DMS153 (cell line): Measurements from ENCODE around the gene SPINK7.
"Not testable (repeated sequence)": the region's sequence is repeated elsewhere in the genome, so short reads cannot be mapped to it uniquely, and the experiment has no call there.

Experiments used
- DNase-seq: peaks from one replicate; lab custom pipeline; 2025; lab: John Stamatoyannopoulos, UW

The SPINK7 gene

GRCh38 chr5:148312153-148312552 lies at the start of gene SPINK7:
Gene SPINK7 (plus strand): TSS chr5:148312423. CDS start chr5:148312484, 61 bp downstream.
- DNase-seq: no peak

DNA sequence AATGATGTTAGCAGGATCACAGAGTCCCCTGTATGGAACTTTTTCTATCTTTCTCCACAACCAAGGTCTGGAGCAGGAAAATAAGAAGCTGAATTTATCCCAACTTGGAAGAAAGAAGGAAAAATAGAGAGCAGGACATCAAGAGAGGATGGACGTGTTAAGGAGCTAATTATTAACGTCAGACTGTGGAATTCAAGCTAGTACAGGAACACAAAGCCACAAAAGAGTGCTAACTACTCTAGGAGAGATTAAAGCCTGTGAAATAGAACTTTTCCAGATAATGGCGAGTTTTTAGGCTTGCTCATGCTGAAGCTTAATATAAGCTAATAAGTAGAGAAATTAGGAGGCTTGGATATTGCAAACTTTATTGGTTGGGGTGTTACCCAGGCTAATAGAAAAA lies 44.3 kb upstream of the SPINK7 start:
- no peak for DNase-seq

GRCh38 chr5:148268566-148268965 lies 43.7 kb upstream of the SPINK7 start, which contains the start of gene SPINK13:
Gene SPINK13 (plus strand): TSS chr5:148268794. CDS start chr5:148270073, 1,279 bp downstream.
- DNase-seq: no peak

DNA sequence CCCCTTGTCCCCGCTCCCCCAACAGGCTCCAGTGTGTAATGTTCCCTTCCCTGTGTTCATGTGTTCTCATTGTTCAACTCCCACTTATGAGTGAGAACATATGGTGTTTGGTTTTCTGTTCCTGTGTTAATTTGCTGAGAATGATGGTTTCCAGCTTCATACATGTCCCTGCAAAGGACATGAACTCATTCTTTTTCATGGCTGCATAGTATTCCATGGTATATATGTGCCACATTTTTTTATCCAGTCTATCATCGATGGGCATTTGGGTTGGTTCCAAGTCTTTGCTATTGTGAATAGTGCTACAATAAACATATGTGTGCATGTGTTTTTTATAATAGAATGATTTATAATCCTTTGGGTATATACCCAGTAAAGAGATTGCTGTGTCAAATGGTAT lies 37.1 kb upstream of the SPINK7 start:
- DNase-seq: not testable (repeated sequence)

DNA sequence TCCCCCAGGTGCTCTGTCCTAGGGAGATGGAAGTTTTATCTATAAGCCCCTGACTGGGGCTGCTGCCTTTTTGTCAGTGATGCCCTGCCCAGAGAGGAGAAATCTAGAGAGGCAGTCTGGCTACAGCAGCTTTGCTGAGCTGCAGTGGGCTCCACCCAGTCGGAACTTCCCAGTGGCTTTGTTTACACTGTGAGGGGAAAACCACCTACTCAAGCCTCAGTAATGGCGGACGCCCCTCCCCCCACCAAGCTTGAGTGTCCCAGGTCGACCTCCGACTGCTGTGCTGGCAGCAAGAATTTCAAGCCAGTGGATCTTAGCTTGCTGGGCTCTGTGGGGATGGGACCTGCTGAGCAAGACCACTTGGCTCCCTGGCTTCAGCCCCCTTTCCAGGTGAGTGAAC lies 31.3 kb upstream of the SPINK7 start:
- DNase-seq: not testable (repeated sequence)

GRCh38 chr5:148281336-148281735 lies 30.9 kb upstream of the SPINK7 start:
- DNase-seq: not testable (repeated sequence)

DNA sequence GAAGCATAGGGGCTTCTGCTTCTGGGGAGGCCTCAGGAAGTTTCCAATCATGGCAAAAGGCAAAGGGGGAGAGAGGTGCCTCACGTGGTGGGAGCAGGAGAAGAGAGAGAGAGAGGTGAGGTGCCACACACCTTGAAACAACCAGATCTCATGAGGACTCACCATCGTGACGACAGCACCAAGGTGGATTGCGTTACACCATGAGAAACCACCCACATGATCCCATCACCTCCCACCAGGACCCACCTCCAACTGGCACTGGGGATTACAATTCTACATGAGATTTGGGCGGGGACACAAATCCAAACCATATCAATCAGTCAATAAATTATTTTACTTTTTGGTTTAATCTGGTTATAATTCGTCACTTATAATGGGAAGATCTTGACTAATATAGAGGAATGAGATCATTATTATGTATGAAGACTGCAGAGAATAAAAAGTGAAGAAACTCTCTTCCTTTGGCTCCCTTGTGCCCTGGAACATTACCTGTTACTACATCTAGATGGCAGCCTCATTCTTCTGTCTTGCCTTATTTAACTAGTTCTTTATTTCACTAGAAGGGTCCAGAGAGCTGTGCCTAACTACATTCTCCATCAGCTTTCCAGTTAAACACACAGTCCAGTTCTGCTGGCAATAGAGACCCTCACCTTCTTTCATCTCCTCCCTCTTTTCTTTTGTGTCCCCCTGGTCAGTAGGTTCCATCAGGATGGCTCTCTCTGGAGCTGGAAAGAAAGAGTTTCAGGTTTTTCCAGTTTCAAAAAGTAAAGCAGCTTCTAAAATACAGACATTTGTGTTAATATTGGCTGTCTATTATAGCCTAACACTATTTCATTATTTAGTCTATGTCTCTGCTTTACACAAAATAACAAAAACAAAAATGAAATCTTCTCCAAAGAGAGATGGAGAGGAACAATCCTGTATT lies 21.7 kb upstream of the SPINK7 start:
- no peak for DNase-seq

DNA sequence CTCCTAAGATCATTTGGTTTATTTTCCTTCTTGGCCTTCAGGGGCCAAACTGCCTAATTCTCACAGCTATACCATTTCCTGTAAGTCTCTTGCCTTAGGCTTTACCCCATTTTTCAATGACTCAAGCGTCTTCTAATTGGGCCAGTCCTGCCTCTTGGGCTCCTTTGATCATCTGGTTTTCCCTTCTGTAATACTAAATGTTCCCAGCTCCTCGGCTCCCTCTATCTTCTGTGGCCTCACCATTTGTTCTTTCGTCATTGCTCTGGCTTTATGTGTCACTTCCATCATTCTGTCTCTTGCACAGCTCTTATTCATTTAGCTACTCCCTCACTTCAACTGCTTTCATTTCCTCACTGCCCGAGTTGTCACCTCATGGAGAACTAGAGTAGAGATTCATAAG lies 14.5 kb upstream of the SPINK7 start:
- no peak for DNase-seq

- DNase-seq: no peak
Observed at GRCh38 chr5:148306446-148306845, 5.8 kb upstream of the SPINK7 start.

- DNase-seq: no peak
Observed at GRCh38 chr5:148309019-148309418, 3.2 kb upstream of the SPINK7 start.

DNA sequence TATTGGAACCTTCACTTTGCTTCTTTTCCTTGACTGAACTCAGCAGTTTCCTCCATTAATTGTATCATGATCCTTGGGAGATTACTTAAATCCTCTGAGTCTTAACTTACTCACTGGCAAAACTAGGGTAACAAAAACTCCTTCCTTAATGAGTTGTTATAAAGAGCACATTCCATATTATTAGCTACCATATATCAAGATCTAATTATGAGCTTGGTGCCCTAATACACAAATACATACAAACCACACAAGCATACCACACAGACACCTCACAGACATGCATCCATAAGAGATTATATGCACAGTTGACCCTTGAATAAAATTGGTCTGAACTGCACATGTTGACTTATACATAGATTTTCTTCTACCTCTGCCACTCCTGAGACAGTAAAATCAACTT lies 2.5 kb upstream of the SPINK7 start:
- no peak for DNase-seq

GRCh38 chr5:148311484-148311883 lies 739 bp upstream of the SPINK7 start:
- DNase-seq: no peak

DNA sequence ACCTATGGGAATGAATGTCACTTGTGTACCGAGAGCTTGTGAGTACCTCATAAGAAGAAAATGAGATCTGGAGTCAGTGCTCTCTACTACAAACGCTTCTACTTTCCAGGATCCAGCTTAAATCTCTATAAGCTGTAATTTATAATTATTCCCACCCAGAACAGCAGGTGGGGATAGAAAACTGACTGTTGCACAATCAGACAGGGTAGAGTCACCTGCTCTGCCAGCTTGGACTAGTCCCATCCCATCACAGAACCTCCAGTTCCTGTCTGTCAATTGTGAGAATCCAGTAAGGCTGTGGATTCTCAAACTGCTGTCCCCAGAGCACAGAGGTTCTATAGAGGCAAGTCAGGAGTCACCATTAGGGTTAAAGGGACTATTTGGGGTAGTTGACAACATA lies 2.0 kb downstream of the SPINK7 start:
- DNase-seq: no peak

GRCh38 chr5:148314731-148315130 lies 2.5 kb downstream of the SPINK7 start:
- DNase-seq: no peak

DNA sequence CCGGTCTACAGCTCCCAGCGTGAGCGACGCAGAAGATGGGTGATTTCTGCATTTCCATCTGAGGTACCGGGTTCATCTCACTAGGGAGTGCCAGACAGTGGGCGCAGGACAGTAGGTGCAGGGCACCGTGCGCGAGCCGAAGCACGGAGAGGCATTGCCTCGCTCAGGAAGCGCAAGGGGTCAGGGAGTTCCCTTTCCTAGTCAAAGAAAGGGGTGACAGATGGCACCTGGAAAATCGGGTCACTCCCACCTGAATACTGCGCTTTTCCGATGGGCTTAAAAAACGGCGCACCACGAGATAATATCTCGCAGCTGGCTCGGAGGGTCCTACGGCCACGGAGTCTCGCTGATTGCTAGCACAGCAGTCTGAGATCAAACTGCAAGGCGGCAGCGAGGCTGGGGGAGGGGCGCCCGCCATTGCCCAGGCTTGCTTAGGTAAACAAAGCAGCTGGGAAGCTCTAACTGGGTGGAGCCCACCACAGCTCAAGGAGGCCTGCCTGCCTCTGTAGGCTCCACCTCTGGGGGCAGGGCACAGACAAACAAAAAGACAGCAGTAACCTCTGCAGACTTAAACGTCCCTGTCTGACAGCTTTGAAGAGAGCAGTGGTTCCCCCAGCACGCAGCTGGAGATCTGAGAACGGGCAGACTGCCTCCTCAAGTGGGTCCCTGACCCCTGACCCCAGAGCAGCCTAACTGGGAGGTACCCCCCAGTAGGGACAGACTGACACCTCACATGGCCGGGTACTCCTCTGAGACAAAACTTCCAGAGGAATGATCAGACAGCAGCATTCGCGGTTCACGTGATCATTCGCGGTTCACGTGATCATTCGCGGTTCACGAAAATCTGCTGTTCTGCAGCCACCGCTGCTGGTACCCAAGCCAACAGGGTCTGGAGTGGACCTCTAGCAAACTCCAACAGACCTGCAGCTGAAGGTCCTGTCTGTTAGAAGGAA lies 8.1 kb downstream of the SPINK7 start:
- not testable (repeated sequence) for DNase-seq

DNA sequence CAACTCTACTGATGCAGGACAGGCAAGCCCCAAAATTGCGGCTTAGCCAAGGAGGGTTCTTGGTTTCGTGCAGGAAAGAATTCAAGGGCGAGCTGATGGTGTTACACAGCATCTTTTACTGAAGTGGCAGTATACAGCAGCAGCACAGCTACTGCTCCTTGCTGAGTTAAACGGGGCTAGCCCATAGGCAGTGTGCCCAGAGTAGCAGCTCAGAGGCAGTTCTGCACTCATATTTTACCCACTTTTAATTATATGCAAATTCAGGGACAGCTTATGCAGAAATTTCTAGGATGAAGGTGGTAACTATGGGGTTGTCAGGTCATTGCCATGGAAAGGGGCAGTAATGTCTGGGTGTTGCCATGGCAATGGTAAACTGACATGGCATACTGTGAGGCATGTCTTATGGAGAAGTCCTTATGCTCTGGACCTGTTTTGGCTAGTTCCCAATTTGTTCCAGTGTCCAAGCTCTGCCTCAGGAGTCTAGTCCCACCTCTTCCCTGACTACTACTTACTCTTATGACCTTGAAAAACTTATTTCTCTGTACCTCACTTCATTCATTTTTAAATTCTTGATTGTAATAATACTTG lies 21.1 kb downstream of the SPINK7 start:
- DNase-seq: no peak

DNA sequence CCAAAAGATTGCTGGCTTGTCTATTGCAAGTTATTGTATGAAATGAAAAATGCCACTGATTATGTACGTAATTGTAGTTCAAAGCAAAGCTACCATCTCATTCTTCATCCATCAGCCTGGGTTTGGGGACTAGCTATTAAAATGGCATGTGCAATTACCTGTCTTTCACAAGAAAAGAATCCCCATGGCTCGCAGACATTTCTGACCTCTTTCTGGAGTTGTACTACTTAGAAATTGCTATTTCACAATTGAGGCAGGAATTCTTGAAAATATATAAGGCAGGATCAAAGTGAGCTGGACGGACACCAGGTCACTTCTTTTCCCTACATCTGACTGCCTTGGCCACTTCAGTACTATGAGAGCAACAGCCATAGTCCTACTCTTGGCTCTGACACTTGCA lies 23.0 kb downstream of the SPINK7 start, which contains the start of gene SPINK9:
TSS of gene SPINK9 (plus strand) at position 301 of the 400 bp plus-strand sequence. CDS start at position 356, 55 bp downstream.
- no peak for DNase-seq

DNA sequence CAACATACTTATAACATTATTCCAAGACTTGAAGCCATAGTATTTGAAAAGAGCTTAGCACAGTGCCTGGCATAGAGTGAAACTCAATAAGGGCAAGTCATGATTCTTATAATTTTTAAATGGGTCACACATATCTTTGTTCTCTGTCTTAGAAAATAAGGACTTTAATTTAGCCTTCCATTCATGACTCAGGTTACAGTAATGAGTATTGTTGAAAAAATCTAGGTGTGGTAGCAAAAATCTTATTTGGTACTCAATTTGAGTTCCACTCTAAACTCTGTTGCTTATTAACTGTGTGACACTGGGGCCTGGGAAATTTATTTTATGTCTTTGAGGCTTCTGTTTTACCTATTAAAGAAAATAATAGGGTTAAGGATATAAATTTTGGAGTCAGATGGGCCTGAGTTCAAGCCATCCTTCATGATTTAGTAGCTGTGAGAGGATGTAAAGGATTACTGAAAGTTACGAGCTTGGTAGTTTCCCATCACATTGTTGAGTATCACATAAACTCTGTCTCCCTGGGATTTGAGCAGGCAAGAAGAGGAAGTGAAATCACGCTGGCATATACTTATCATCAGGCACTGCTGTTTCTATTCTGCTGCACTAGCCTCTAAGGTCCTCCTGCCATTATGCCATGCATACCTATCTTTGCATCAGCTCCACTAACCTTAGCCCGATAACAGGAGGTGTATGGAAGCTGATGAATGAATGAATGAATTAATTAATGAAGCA lies 24.6 kb downstream of the SPINK7 start:
- no peak for DNase-seq

DNA sequence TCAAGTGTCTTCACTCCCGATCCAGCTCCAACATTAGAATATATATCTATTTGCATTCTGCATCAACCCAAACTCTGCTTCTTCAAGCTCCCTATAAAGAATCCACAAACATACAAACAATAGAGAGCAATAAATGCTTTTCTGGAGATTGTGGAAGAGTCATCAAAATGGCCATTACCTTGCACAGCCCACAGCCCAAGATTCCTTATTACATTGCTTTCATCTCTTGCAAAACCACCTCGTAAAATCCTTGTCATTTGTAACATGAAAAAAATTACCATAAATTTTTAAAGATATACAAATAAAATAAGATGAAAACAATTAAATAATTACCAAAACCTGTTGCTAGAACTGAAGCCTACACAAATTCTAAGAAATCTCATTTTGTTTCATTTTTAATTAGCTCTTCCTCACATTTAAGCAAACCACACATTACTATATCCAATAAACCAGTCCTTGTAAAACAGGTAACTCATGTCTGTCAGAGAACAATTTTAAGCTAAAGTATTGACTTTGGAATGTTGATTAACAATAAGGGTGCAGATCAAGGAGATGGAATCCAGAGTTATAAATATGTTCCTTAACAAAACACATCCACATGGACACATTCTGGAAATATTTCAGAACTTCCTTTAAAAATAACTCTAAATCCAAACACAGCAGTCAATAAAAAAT lies 30.3 kb downstream of the SPINK7 start:
- DNase-seq: no peak

DNA sequence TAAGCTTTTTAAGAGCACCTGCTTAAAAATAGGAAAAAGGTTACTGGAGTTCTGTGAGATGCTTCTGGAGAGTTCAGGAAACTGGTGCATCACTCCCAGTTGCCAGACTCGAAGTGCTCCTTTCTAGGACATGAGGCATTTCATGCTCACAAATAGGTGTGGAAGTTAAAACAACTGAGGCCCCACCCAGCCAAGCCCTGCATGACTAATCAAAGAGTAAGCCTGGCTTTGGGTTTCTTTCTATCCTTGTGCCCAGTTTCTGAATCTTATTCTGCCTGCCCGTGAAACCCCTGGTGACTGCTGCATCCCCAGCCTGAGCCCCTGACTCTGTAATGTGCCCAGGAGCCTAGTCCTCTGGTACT lies 30.8 kb downstream of the SPINK7 start:
- DNase-seq: no peak
